GM10266 (cell line): Measurements from ENCODE around the gene NEDD4L.

Experiments used
- DNase-seq: peaks from one replicate; pipeline ENCODE4 v3.0.0; 2012; ENCODE audit errors: extremely low spot score
- CTCF ChIP-seq: IDR thresholded peaks from 2 replicates; pipeline ENCODE4 v1.5.1; 2012; ENCODE audit warnings: mild to moderate bottlenecking, low read depth; ENCODE audit not compliant: control insufficient read depth, insufficient read depth; ENCODE audit errors: missing control alignments

Gene NEDD4L

GRCh38 chr18:58152891-58153290 lies 108.9 kb downstream of the NEDD4L start:
- TF ChIP-seq CTCF, result no peak
- no peak for DNase-seq

GRCh38 chr18:58156516-58156915 lies 112.5 kb downstream of the NEDD4L start:
- DNase-seq, result no peak
- no peak for TF ChIP-seq CTCF

GRCh38 chr18:58157237-58157636 lies 113.2 kb downstream of the NEDD4L start:
- TF ChIP-seq CTCF, result no peak
- DNase-seq, result no peak

GRCh38 chr18:58158008-58158407 lies 114.0 kb downstream of the NEDD4L start:
- TF ChIP-seq CTCF, result no peak
- no peak for DNase-seq

GRCh38 chr18:58158459-58158858 lies 114.4 kb downstream of the NEDD4L start:
- no peak for TF ChIP-seq CTCF
- no peak for DNase-seq

GRCh38 chr18:58161659-58162058 lies 117.6 kb downstream of the NEDD4L start:
- DNase-seq, result no peak
- no peak for TF ChIP-seq CTCF

GRCh38 chr18:58162127-58162526 lies 118.1 kb downstream of the NEDD4L start:
- no peak for TF ChIP-seq CTCF

More at GRCh38 chr18:58162127-58162526, 118.1 kb downstream of the NEDD4L start:
- no peak for DNase-seq
